ENCODE results near the gene TATDN2. TPM values are rescaled to one million over a fixed set of nuclear protein-coding genes. Genes with fewer than 3 reads are reported as not detected.

Gene TATDN2, protein sequence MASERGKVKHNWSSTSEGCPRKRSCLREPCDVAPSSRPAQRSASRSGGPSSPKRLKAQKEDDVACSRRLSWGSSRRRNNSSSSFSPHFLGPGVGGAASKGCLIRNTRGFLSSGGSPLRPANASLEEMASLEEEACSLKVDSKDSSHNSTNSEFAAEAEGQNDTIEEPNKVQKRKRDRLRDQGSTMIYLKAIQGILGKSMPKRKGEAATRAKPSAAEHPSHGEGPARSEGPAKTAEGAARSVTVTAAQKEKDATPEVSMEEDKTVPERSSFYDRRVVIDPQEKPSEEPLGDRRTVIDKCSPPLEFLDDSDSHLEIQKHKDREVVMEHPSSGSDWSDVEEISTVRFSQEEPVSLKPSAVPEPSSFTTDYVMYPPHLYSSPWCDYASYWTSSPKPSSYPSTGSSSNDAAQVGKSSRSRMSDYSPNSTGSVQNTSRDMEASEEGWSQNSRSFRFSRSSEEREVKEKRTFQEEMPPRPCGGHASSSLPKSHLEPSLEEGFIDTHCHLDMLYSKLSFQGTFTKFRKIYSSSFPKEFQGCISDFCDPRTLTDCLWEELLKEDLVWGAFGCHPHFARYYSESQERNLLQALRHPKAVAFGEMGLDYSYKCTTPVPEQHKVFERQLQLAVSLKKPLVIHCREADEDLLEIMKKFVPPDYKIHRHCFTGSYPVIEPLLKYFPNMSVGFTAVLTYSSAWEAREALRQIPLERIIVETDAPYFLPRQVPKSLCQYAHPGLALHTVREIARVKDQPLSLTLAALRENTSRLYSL
- 10 to 100 TPM; 15.5 to 19.3 TPM for total RNA-seq

DNA sequence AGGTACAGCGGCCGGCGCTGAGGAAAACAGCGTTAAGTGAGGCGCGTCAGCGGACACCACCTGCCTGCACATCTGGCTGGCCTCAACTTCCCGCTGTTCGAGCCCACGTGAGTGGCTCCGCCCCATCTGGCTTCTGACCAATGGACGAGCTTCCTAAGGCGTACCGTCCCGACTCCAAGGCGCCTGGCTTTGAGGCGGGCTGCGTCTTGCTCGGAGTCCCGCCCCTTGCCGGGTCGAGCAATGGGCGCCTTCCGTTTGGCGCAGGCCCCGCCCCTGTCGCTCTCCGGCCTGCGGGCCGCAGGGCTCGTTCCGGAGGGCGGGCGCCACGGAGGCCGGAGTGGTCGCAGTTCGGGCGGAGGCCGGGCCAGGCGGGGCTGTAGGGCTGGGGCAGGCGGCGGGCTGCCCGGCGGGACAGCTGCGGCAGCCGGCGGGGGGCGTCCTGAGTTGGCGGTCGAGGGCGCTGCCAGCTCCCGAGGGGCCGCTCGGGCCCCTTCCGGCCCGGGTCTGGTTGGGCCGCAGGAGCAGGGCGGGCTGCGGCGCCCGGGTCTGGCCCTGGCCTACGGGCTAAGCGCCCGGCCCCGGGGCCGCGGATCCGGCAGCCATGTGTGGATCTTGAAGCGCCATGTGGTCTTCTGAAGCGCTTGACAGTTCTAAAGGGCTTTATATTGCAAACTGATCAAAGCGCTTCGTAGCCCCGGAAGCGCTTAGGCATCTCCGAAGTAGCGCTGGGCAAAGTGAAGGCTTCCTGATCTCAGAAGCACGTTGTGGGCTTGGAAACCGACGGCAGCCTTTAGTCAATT, at the start of gene TATDN2:
Gene TATDN2 (plus strand): TSS at position 276 of the 800 bp plus-strand sequence. CDS start 742 bp downstream, outside the sequence.

GRCh38 chr3:10292505-10293419, 44.5 kb downstream of the TATDN2 start, which contains the start of gene GHRL:
Gene GHRL, minus strand, starts transcription at chr3:10292947. Its CDS starts 2,767 bp downstream, at chr3:10290180.

Small RNA genes within 50 kb of the gene (small RNA-seq; reads per million reads assigned to genes)
- gene MIR378B = 10.9 to 18.5 reads per million in 2 donors
- 0 reads per million in 2 donors for gene RF02126

Other genes starting within 250 kb of the TATDN2 start
- 10 to 100 TPM; 28.9 to 59.3 TPM for gene FANCD2, start 222.0 kb upstream of the TATDN2 start, total RNA-seq
- gene FANCD2OS, start 140.2 kb upstream of the TATDN2 start, total RNA-seq = not detected
- 10 to 100 TPM; 79.9 to 81.6 TPM for gene BRK1, start 132.8 kb upstream of the TATDN2 start, total RNA-seq
- 10 to 100 TPM; 26.5 to 30.6 TPM for gene VHL, start 106.7 kb upstream of the TATDN2 start, total RNA-seq
- 1 to 10 TPM; 1.7 to 7.6 TPM for gene IRAK2, start 83.5 kb upstream of the TATDN2 start, total RNA-seq
- not detected for gene GHRL, start 44.5 kb downstream of the TATDN2 start, total RNA-seq
- gene SEC13, start 72.7 kb downstream of the TATDN2 start, total RNA-seq = 100 to 1,000 TPM in 1 of 2 donors, 10 to 100 TPM in 1; 91.9 to 163 TPM

Measured in melanocyte of skin (primary cell).